Fibroblast of the aortic adventitia (primary cell): ENCODE measurements around the gene AP3B1. TPM values are rescaled to one million over a fixed set of nuclear protein-coding genes. Genes with fewer than 3 reads are reported as not detected.
"Not testable (repeated sequence)": the region's sequence is repeated elsewhere in the genome, so short reads cannot be mapped to it uniquely, and the experiment has no call there.

Experiments
- DNase-seq: peaks from one replicate; pipeline ENCODE4 v3.0.0-alpha.2; 2010; ENCODE audit warnings: low read depth
- H3K4me3 ChIP-seq: 2 replicates; pipeline ENCODE4 v1.5.1; 2011; ENCODE audit warnings: low read depth, mild to moderate bottlenecking, control low read depth, low read length, moderate library complexity
- total RNA-seq: library from RNA; depleted of rRNA; stranded (reverse); fragments of >200 nt; gene quantifications from 2 replicates; pipeline ENCODE4 v1.2.3, GENCODE V29; 2012; ENCODE audit warnings: low replicate concordance
- TF ChIP-seq, protein P1 (sequence below): IDR thresholded peaks from 2 replicates; pipeline ENCODE4 v1.5.1; 2011; ENCODE audit warnings: mild to moderate bottlenecking, low read length, control low read depth, inconsistent platforms; ENCODE audit not compliant: insufficient read depth

The AP3B1 gene
- total RNA-seq, 1 donor = 78.5 TPM

DNA sequence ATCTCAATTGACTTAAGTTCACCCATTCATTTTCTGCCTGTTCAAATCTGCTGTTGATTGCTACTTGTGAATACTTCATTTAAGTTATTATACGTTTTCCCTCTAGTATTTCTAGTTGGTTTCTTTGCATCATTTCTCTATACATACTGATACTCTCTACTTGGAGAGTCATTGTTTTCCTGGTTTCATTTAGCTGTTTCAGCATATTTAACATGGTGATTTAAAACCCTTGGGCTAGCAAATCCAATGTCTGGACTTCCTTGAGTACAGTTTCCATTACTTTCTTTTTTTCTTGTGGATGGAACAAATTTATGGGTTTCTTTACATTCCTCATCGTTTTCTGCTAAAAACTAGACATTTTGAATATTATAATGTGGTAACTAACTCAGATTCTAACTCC lies 90.7 kb downstream of the AP3B1 start:
- DNase-seq = no peak
- H3K4me3 ChIP-seq = no peak overlapping the region
- TF ChIP-seq, protein P1, sequence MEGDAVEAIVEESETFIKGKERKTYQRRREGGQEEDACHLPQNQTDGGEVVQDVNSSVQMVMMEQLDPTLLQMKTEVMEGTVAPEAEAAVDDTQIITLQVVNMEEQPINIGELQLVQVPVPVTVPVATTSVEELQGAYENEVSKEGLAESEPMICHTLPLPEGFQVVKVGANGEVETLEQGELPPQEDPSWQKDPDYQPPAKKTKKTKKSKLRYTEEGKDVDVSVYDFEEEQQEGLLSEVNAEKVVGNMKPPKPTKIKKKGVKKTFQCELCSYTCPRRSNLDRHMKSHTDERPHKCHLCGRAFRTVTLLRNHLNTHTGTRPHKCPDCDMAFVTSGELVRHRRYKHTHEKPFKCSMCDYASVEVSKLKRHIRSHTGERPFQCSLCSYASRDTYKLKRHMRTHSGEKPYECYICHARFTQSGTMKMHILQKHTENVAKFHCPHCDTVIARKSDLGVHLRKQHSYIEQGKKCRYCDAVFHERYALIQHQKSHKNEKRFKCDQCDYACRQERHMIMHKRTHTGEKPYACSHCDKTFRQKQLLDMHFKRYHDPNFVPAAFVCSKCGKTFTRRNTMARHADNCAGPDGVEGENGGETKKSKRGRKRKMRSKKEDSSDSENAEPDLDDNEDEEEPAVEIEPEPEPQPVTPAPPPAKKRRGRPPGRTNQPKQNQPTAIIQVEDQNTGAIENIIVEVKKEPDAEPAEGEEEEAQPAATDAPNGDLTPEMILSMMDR = no peak

DNA sequence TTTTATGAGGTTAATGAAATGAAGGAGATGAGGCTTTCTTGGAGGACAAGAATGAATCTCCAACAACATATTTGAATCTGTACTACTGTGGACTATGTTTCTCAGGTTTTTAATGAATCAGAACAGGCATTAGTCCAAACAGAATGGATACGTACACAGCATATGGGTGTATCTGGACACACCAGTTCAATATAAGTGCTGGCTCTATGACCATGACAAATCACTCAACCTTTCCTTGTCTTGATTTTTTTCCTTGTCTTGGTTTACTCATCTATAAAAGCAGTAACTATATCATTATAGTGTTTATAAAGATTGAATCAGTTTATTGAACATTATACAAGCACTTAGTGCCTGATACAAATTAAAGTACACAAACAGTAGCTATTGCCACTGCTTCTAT lies 104.1 kb downstream of the AP3B1 start:
- TF ChIP-seq, protein P1 = no peak
- no peak for DNase-seq
- H3K4me3 ChIP-seq = no peak overlapping the region

DNA sequence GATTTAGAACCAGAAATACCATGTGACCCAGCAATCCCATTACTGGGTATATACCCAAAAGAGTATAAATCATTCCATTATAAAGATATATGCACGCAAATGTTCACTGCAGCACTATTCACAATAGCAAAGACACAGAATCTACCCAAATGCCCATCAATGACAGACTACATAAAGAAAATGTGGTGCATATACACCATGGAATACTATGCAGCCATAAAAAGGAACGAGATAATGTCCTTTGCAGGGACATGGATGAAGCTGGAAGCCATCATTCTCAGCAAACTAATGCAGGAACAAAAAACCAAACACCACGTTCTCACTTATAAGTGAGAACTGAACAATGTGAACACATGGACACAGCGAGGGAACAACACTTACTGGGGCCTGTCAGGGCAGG lies 105.8 kb downstream of the AP3B1 start:
- not testable (repeated sequence) for H3K4me3 ChIP-seq, DNase-seq

DNA sequence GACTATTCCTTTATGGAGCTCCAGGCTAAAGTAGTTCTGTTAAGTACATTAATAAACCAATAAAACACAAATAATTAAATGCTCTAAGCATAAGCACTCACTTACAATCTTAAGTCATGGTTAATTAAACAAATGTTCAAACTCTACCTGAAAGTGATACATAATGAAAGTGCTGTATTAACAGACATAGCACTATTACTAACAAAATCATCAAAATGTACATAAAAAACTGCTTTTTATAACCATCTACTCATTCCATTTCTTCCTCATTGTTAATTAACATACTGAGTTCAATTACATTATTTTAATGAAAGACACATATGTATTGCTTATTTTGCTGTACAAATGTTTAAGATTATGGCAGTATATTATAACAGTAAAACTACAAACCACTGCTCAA lies 107.3 kb downstream of the AP3B1 start:
- TF ChIP-seq, protein P1 = no peak
- DNase-seq = no peak
- no peak overlapping the region for H3K4me3 ChIP-seq

DNA sequence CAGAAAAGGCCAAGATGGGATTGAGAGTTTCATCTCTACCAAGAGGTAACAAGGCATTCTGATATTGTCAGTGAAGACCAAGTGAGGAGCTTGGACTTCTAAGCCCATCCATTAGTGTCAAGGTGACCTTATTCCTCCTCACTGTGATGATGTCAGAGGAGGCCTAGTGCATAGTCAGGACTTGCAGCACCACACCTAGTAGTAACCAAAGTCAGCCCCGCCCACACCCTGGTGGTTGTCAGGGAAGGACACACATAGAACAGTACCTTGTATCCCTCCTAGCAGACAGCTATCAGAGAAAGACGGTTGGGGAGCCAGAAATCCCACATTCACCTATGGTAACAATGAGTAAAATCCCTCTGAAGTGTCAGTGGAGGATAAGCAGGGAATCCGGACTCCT lies 111.7 kb downstream of the AP3B1 start:
- H3K4me3 ChIP-seq = no peak overlapping the region
- TF ChIP-seq, protein P1 = no peak
- DNase-seq = no peak

DNA sequence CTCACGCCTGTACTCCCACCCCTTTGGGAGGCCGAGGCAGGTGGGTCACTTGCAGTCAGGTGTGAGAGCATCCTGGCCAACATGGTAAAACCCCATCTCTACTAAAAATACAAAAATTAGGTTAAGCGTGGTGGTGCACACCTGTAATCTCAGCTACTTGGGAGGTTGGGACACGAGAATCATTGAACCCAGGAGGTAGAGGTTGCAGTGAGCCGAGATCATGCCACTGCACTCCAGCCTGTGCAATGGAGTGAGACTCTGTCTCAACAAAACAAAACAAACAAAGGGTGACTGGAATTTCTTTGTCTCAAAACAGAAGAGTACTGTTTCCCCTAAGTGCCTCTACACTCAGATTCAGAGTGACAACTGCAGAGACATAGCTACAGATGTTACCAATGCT lies 116.1 kb downstream of the AP3B1 start:
- H3K4me3 ChIP-seq = no peak overlapping the region
- DNase-seq = no peak
- TF ChIP-seq, protein P1 = no peak

DNA sequence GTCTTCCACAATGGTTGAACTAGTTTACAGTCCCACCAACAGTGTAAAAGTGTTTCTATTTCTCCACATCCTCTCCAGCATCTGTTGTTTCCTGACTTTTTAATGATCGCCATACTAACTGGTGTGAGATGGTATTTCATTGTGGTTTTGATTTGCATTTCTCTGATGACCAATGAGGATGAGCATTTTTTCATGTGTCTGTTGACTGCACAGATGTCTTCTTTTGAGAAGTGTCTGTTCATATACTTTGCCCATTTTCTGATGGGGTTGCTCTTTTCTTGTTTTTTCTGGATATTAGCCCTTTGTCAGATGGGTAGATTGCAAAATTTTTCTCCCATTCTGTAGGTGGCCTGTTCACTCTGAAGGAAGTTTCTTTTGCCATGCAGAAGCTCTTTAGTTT lies 124.2 kb downstream of the AP3B1 start:
- not testable (repeated sequence) for DNase-seq, H3K4me3 ChIP-seq

DNA sequence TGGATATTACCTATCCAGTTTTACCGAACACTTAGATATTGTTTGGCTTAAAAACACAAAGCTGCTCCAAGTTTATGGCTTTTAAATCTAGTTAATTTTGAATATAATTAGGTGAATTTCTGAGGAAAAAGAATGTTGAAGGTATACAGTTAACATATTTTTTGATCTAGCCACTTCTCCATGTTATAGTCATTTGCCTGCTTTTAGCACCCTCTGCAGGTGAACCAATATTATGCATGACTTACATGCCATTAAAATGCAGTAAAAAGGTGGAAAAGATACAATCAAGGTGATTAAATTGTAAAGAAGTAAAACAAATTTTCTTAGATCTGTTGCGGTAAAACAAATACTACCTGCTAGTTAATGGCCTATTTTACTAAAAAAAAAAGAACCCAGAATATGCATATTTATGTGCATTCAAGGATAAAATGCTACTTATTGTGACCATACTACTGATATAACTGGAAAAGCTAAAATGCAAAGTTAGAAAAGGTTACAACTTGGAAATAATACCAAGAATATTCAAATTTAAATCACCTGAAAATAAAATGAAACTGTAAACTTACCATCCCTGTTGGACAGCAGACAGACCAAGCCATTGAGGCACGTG lies 132.1 kb downstream of the AP3B1 start:
- no peak overlapping the region for H3K4me3 ChIP-seq
- TF ChIP-seq, protein P1 = peak; percentile 56
- peak; percentile 48 for DNase-seq
